ENCODE data around the gene CYP46A1.

Gene CYP46A1

DNA sequence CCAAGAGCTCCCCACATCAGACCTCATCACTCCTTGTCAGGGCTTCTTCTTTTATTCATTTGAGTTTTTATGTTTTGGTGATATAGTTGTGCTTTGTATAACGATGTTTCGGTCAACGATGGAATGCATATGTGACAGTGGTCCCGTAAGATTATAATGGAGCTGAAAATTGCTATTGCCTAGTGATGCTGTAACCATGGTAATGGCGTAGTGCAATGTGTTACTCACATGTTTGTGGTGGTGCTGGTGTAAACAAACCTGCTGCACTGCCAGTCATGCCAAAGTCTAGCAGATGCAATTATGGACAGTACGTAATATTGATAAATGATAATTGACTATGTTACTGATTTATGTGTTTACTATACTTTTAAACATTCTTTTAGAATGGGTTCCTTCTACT, 16.3 kb downstream of the CYP46A1 start:
- TF ChIP-seq GATA2 (IDR thresholded peaks at IDR 0.05; ENCODE audit: low read depth, low read length) (no peak), GATA3 (IDR thresholded peaks at IDR 0.05; ENCODE audit: low read depth, low read length) (no peak)

DNA sequence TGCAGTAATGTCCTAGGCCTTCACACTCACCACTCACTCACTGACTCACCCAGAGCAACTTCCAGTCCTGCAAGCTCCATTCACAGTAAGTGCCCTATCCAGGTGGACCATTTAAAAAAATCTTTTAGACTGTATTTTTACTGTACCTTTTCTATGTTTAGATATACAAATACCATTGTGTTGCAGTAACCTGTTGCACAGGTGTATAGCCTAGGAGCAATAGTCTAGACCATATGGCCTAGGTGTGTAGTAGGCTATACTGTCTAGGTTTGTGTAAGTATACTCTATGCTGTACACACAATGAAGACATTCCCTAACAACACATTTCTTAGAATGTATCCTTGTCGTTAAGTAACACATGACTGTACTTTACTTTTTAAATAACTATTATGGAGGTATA, 17.2 kb downstream of the CYP46A1 start:
- TF ChIP-seq GATA3 (IDR thresholded peaks at IDR 0.05; ENCODE audit: low read depth, low read length): no peak
- TF ChIP-seq GATA2 (IDR thresholded peaks at IDR 0.05; ENCODE audit: low read depth, low read length): no peak

DNA sequence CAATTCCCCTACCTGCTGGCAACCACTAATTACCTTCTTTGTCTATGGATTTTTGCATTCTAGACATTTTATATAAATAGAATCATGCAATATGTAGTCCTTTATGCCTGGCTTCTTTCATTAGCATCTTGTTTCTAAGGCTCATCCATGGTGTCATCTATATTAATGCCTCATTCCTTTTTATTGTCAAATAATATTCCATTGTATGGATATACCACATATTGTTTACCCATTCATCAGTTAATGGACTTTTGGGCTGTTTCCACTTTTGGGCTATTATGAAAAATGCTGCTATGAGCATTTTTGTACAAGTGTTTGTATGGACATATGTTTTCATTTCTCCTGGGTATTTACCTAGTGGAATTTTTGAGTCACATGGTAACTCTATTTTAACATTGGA, 18.0 kb downstream of the CYP46A1 start:
- TF ChIP-seq GATA2 (IDR thresholded peaks at IDR 0.05; ENCODE audit: low read depth, low read length): no peak
- TF ChIP-seq GATA3 (IDR thresholded peaks at IDR 0.05; ENCODE audit: low read depth, low read length): no peak

DNA sequence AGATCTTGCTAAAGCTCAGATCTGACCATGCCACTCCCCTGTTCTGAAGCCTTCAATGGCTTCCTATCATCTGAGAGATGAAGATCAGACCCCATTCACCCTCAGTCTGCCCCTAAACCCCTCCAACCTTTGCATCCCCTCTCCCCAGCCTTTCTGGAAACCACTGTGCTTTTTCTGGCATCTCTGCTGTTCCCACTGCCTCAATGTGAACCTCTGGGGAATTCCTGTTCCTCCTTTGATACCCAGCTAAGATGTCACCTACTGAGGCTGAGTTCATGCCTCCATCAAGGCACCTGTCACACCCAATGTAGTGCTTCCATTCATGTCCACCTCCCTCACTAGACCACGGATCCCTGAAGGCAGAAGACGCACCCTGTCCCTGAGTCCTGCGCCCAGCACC, 19.3 kb downstream of the CYP46A1 start:
- TF ChIP-seq GATA3 (IDR thresholded peaks at IDR 0.05; ENCODE audit: low read depth, low read length): no peak
- no peak for TF ChIP-seq GATA2 (IDR thresholded peaks at IDR 0.05; ENCODE audit: low read depth, low read length)

DNA sequence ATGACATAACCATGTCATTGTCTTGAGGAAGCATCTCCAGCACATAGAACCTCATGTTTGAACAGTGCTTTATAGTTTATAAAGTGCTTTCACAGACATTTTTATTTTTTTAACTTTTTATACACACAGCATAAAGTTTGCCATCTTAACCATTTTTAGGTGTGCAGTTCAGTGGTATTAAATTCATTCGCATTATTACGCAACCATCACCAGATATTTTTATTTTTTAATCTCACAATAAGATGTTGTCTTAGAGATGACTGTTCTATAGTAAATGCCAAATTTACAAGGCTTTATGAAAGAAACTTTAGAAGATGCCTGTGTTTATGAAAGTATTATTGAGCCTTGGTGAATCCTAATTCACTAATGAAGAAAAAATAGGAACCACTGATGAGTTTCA, 19.9 kb downstream of the CYP46A1 start:
- TF ChIP-seq GATA3 (IDR thresholded peaks at IDR 0.05; ENCODE audit: low read depth, low read length) (no peak), GATA2 (IDR thresholded peaks at IDR 0.05; ENCODE audit: low read depth, low read length) (no peak)

DNA sequence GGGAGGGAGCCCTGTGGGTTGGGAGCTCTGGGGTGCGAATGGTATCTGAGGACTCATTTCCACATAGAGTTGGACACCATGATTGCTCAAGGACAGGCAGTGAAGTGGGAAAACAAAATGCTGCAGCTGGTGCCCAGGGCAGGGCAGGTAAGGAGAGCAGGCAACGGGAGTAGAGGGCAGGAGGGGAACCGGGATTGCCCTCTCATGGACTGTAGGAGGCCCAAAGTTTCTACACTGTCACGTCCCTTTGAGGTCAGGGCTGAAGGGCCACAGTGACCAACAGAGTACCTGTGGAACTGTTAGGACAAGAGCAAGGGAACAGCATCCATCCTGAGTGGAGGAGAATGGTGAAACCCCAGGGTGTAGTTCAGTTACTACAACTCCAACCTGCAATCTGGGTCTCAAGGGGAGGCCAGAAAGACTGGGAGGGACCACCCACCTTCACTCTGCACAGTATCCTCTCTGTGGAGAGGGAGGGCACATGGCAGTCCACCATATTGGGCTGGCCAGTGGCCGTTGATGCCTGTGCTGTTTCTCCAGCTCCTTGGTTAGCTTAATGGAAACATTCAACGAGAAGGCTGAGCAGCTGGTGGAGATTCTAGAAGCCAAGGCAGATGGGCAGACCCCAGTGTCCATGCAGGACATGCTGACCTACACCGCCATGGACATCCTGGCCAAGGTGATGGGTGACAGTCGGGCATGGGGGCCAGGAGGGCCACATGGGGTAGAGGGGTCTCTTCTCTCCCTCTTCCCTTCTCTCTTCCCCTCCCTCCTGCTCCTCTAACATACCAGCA, 22.2 kb downstream of the CYP46A1 start:
- TF ChIP-seq GATA2 (IDR thresholded peaks at IDR 0.05; ENCODE audit: low read depth, low read length) (no peak), GATA3 (IDR thresholded peaks at IDR 0.05; ENCODE audit: low read depth, low read length) (no peak)

DNA sequence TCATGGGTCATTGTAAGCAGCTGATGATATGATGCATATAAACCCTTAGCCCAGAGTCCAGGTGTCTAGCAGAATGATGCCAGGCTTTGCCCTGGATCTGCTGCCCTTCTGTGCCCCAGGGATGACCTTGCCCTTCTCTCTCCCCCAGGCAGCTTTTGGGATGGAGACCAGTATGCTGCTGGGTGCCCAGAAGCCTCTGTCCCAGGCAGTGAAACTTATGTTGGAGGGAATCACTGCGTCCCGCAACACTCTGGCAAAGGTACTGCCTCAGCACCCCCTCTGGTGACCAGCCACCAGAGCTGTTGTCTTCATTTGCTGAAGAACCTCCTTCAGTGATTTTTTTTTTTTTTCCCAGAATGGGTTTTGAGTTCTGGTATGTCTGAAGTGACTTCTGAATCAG, 23.3 kb downstream of the CYP46A1 start:
- TF ChIP-seq GATA3 (IDR thresholded peaks at IDR 0.05; ENCODE audit: low read depth, low read length) (no peak), GATA2 (IDR thresholded peaks at IDR 0.05; ENCODE audit: low read depth, low read length) (no peak)

DNA sequence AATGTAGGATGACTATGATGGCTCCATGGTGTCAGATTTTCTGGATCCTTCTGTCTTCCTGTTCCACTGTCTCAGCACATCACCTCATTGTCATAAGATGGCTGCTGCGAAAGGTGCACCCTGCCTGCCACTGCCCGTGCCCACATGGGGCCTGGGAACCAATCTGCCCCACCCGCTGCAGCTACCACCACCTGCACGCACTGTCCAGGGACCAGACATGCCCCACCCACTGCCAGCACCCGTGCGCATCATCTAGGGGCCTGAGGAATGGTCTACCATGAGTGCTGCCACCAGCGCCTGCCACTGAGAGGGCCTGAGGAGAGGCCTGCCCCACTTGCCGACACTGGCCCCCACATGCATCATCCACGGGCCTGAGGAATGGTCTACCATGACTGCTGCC, 23.8 kb downstream of the CYP46A1 start:
- TF ChIP-seq GATA2 (IDR thresholded peaks at IDR 0.05; ENCODE audit: low read depth, low read length) (no peak), GATA3 (IDR thresholded peaks at IDR 0.05; ENCODE audit: low read depth, low read length) (no peak)

DNA sequence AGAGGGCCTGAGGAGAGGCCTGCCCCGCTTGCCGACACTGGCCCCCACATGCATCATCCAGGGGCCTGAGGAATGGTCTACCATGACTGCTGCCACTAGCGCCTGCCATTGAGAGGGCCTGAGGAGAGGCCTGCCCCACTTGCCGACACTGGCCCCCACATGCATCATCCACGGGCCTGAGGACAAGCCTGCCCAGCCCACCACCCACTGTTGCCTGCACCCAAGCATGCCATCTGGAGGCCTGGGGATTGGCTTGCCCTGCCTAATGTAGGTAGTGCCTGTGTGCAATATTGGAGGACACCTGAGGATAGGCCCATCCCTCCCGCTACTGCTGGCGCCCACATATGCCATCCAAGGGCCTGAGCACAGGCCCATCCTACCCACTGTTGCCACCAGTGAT, 24.4 kb downstream of the CYP46A1 start:
- TF ChIP-seq GATA3 (IDR thresholded peaks at IDR 0.05; ENCODE audit: low read depth, low read length) (no peak), GATA2 (IDR thresholded peaks at IDR 0.05; ENCODE audit: low read depth, low read length) (no peak)

DNA sequence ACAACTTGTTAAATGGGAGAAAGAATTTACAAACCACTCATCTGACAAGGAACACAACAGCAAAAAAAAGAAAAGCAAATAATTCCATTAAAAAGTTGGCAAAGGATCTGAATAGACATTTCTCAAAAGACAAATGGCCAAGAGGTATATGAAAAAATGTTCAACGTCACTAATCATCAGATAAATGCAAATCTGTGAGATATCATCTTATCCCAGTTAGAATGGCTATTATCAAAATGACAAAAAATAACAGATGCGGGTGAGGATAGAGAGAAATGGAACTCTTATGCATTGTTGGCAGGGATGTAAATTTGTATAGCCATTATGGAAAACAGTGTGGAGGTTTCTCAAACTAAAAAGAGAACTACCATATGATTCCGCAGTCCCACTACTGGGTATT, 29.9 kb downstream of the CYP46A1 start:
- TF ChIP-seq GATA2 (IDR thresholded peaks at IDR 0.05; ENCODE audit: low read depth, low read length) (peak; percentile 9; the same call in 1 of the 2 replicates), GATA3 (IDR thresholded peaks at IDR 0.05; ENCODE audit: low read depth, low read length) (peak; percentile 80)

DNA sequence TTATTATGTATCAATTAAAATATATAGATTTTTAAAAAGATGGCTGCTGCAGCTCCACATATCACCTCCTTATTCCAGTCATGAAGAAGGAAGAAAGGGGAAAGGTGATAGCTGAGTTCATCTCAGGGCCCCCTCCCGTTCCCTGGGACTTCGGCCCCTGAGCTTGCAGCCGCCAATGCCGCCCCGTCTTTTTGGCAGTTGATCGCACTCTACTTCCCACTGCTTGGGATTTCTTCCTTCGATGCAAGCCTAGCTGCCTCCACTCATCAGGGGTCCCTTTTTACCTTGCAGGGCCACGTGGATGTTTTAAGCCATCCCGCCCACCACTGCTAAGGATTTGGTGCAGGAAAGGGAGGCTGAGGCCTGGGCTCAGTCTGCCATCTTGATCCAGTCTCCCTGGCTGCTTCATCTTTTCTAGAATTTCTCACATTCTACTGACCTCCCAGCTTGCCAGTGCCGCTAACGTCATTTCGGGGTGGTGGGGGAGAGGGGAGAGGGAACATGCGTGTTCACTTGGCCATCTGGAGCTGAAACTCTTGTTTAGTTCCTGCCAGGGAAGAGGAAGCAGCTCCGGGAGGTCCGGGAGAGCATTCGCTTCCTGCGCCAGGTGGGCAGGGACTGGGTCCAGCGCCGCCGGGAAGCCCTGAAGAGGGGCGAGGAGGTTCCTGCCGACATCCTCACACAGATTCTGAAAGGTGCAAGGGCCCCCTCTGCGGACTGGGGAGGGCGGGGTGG, 31.3 kb downstream of the CYP46A1 start:
- TF ChIP-seq GATA3 (IDR thresholded peaks at IDR 0.05; ENCODE audit: low read depth, low read length) (no peak), GATA2 (IDR thresholded peaks at IDR 0.05; ENCODE audit: low read depth, low read length) (no peak)

DNA sequence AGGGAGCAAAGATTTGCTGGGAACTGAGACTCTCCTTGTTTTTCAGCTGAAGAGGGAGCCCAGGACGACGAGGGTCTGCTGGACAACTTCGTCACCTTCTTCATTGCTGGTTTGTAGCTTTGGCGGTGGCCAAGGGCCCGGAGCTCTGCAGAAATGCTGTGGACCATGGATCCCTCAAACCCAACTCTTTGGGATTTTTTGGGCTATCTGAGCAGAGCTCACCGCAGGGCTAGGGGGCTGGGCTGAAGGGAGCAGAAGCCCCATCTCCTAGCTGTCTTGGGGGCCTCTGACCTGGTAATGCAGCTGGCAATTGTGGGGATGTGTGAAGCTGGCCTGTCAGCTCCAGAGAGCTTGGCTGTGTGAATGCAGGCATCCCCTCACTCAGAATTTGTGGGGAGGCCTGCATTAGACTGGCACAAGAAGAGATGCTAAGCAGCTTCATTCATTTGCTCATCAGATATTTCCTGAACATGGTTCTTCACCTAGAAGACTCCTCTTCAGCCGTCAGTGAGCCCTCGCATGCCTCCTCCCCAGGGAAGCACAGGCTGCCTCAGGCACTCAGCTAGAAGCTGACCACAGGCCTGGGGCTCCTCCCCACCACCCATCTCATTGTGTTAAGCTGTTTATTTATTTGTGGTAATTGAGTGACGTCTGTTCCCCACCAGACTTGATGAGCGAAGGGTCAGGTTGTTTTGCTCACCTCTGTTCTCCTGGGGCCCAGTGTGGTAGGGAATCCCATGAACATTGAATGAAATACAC, 32.2 kb downstream of the CYP46A1 start:
- TF ChIP-seq GATA3 (IDR thresholded peaks at IDR 0.05; ENCODE audit: low read depth, low read length): no peak
- no peak for TF ChIP-seq GATA2 (IDR thresholded peaks at IDR 0.05; ENCODE audit: low read depth, low read length)

DNA sequence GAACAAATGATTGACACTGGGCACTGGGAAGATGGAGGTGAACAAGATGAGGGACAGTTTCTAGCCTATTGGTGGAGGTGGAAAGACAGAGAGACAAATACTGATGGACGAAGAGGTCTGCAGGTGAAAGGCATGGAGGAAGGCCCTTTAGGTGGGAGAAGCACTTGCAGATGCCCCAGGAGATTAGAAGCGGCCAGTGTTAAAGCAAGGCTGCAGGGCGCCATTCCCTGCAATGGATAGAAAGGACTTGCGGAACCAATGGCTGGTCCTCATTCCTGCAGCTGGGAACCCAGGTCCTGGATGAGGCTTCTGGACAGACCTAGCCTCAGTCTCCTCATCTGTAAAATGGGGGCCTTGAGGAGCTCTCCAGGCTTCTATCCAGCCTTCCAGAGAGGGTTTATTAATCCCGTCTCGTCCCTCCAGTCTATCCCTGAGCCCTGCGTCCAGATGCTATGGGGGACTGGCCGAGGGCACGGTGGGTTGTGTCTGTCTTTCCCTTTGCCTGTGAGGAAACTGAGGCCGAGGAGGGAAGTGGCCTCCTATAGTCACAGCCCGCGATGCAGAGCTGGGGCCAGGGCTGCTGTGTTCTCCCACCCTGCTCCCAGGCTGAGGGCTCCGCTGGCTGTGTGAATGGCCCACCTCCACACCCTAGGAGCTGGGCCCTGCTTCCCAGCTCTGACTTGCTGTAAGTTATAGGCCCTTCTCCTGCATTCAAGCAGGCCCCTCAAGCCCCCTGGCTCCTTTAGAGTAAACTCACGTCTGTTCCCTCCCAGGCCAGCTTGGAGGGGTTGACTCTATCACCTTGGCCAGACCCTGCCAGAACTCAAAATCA, 33.0 kb downstream of the CYP46A1 start:
- TF ChIP-seq GATA3 (IDR thresholded peaks at IDR 0.05; ENCODE audit: low read depth, low read length): no peak
- no peak for TF ChIP-seq GATA2 (IDR thresholded peaks at IDR 0.05; ENCODE audit: low read depth, low read length)

DNA sequence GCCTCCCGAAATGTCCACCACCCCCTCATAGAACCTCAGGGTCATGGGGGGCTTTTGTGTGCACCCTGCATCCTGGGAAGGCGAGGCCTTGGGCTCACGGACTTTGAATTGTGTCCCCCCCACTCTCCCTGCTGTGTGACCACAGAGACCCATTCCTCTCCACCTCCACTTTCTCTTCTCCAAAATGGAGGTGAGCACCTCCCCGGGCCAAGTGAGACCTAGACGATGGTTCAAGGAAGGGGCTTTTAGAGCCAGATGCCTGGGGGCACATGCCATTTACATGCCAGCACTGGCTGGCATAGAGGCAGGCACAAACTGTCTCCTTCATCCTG, 33.5 kb downstream of the CYP46A1 start:
- TF ChIP-seq GATA3 (IDR thresholded peaks at IDR 0.05; ENCODE audit: low read depth, low read length) (no peak), GATA2 (IDR thresholded peaks at IDR 0.05; ENCODE audit: low read depth, low read length) (no peak)
